GM21786 (cell line): ENCODE data around the gene CNN3.
A peak's percentile ranks its signal among the peaks of the same experiment; 100 is the strongest.
"Not testable (repeated sequence)": the region's sequence is repeated elsewhere in the genome, so short reads cannot be mapped to it uniquely, and the experiment has no call there.

ENCODE experiments used
- ATAC-seq: cut with Tn5 transposase; IDR thresholded peaks from one replicate; pipeline ENCODE4 v1.9.1; 2021; ENCODE audit not compliant: unreplicated experiment

The CNN3 gene

GRCh38 chr1:94949681-94950661, 23.1 kb upstream of the CNN3 start:
- no peak for ATAC-seq

GRCh38 chr1:94947437-94947836, 20.5 kb upstream of the CNN3 start:
- ATAC-seq = no peak

GRCh38 chr1:94946886-94947285, 20.0 kb upstream of the CNN3 start:
- no peak for ATAC-seq

GRCh38 chr1:94942171-94943128, 15.5 kb upstream of the CNN3 start:
- no peak for ATAC-seq

GRCh38 chr1:94941480-94941879, 14.6 kb upstream of the CNN3 start:
- not testable (repeated sequence) for ATAC-seq

- ATAC-seq = no peak
These were observed 13.8 kb upstream of the CNN3 start for GRCh38 chr1:94940738-94941137.

- ATAC-seq = no peak
These were observed 10.9 kb upstream of the CNN3 start for GRCh38 chr1:94937820-94938219.

- no peak for ATAC-seq
These were observed 10.1 kb upstream of the CNN3 start for GRCh38 chr1:94936861-94937620.

GRCh38 chr1:94935476-94935875, 8.6 kb upstream of the CNN3 start:
- no peak for ATAC-seq

- ATAC-seq = no peak
These were observed 8.1 kb upstream of the CNN3 start for GRCh38 chr1:94935034-94935433.

GRCh38 chr1:94934551-94934950, 7.6 kb upstream of the CNN3 start:
- no peak for ATAC-seq

- no peak for ATAC-seq
These were observed 4.4 kb upstream of the CNN3 start for GRCh38 chr1:94931254-94931841.

- no peak for ATAC-seq
These were observed 2.7 kb upstream of the CNN3 start for GRCh38 chr1:94929351-94930217.

GRCh38 chr1:94928293-94928939, 1.5 kb upstream of the CNN3 start:
- ATAC-seq = no peak

- ATAC-seq = peak; percentile 14
These were observed 680 bp upstream of the CNN3 start for GRCh38 chr1:94927405-94928175.

GRCh38 chr1:94926126-94926914, 590 bp downstream of the CNN3 start:
- ATAC-seq = peak; percentile 23

- no peak for ATAC-seq
These were observed 1.3 kb downstream of the CNN3 start for GRCh38 chr1:94925561-94926125.
